Ascending aorta (tissue), 2 donors: ENCODE data around the gene SORCS3. TPM values are rescaled to one million over a fixed set of nuclear protein-coding genes. Genes with fewer than 3 reads are reported as not detected.

Experiments used
- DNase-seq, 2 donors: peaks; one replicate each; pipeline ENCODE4 v3.0.0-alpha.2; 2019; ENCODE audit warnings: low spot score in 2 of 2
- H3K27ac ChIP-seq, 2 donors: fragments of 200-600 bp; sonication (generic); one replicate each; pipeline ENCODE4 v1.5.1; 2016 to 2017; ENCODE audit warnings: mild to moderate bottlenecking in 1 of 2
- H3K27me3 ChIP-seq: fragments of 200-600 bp; sonication (generic); one replicate; pipeline ENCODE4 v1.5.1; 2017
- H3K36me3 ChIP-seq, 2 donors: fragments of 200-600 bp; sonication (generic); one replicate each; pipeline ENCODE4 v1.5.1; 2016
- H3K4me1 ChIP-seq, 2 donors: fragments of 200-600 bp; sonication (generic); one replicate each; pipeline ENCODE4 v1.5.1; 2016 to 2017; ENCODE audit warnings: mild to moderate bottlenecking in 1 of 2
- H3K4me3 ChIP-seq, 2 donors: fragments of 200-600 bp; sonication (generic); one replicate each; pipeline ENCODE4 v1.5.1; 2016 to 2017; ENCODE audit warnings: mild to moderate bottlenecking in 1 of 2
- H3K9me3 ChIP-seq, 2 donors: fragments of 200-600 bp; sonication (generic); one replicate each; pipeline ENCODE4 v1.5.1; 2016
- intact Hi-C: fragments of 100-400 bp; cut with DNase I; formaldehyde crosslinking; loops from one replicate; pipeline ENCODE4 v1.15.1; 2023
- total RNA-seq: library from RNA; depleted of rRNA; stranded (reverse); fragments of >200 nt; gene quantifications from one replicate; pipeline ENCODE4 v1.1.0, GENCODE V29; 2016
- TF ChIP-seq, protein P1 (sequence below), 3 experiments: fragments of 200-600 bp in 2 of 3; fragments of 450-650 bp in 1 of 3; sonication (generic) in 2 of 3; IDR thresholded peaks; one replicate each; pipeline ENCODE4 v1.5.1; 2016 to 2019; ENCODE audit warnings: antibody characterized with exemption in 3 of 3, mild to moderate bottlenecking in 1 of 3, moderate library complexity in 1 of 3

Gene SORCS3
- total RNA-seq, 1 donor from 2014 or later, result not detected

DNA sequence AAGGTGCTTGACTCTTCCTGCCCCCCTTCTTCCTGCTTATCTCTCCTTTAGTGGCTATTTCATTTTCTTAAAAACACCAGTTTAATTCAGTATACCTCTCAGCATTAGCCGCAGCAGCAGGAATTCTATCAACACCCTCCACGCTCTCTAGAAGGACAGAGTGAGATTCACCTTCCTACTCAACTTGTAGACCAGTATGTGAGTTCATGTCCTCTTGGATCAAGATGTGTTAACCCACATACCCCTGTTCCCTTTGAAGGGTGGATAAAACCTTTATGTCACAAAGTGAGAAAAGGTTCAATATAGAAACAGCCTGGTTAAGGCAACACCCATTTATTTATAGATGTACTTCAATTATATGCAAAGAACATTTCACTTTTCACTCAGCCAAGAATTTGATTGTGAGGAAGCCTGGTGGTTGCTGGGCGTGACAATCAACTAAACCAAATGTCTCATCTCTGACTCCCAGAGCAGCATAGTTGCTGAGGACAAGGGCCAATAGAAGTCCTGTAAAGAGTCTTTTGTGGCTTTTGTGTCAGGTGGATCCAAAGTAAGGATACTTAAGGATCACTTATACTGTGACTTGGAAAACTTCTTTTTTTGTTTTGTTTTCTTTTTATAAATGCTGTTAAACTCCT, 617.1 kb downstream of the SORCS3 start:
- H3K27ac ChIP-seq, result no peak overlapping the region
- H3K36me3 ChIP-seq, result no peaks in the 10 kb centered on the region
- H3K27me3 ChIP-seq, result no peaks in the 10 kb centered on the region
- TF ChIP-seq, protein P1, sequence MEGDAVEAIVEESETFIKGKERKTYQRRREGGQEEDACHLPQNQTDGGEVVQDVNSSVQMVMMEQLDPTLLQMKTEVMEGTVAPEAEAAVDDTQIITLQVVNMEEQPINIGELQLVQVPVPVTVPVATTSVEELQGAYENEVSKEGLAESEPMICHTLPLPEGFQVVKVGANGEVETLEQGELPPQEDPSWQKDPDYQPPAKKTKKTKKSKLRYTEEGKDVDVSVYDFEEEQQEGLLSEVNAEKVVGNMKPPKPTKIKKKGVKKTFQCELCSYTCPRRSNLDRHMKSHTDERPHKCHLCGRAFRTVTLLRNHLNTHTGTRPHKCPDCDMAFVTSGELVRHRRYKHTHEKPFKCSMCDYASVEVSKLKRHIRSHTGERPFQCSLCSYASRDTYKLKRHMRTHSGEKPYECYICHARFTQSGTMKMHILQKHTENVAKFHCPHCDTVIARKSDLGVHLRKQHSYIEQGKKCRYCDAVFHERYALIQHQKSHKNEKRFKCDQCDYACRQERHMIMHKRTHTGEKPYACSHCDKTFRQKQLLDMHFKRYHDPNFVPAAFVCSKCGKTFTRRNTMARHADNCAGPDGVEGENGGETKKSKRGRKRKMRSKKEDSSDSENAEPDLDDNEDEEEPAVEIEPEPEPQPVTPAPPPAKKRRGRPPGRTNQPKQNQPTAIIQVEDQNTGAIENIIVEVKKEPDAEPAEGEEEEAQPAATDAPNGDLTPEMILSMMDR (IDR thresholded peaks at IDR 0.05), result no peak
- no peak for DNase-seq
- H3K4me1 ChIP-seq, result no peaks in the 10 kb centered on the region
- intact Hi-C loops, result no loop called here
- no peak overlapping the region for H3K4me3 ChIP-seq
- no peaks in the 10 kb centered on the region for H3K9me3 ChIP-seq

DNA sequence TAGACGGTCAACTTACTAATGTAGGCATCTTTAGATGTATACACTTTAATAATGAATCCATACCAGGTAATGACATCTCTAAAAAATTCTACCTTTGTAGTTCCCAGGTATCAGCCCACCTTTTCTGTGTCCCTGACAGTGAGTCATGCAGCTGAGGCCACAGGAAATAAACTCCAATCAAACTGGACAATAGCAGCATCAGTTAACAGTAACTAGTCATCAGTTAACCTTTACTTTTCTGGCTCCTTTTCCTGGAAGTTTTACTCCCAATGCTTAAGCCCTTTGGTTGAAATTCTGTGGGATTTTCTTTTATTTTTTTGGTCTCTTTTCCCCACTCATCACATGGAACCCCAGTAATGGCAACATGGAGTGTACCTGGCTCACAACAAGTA, 617.6 kb downstream of the SORCS3 start:
- no peak for DNase-seq

DNA sequence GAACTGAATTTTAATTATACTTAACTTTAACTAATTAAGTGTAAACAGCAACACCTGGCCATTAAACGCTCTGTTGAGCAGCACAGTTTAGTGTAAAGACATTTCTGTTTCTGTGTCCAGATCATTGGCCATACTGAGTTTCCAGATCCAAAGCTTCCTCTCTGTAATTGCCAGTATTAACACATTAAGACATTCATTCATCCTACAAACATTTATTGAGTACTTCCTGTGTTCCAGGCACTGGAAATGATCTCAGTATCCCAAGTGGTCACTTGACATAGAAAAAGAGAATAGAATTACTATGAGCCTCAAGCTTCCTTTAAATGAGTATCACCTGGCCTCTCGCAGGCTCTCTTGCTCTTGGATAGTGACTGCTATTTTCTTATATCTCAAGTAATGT, 618.1 kb downstream of the SORCS3 start:
- no peak overlapping the region for H3K27ac ChIP-seq
- H3K27me3 ChIP-seq, result no peaks in the 10 kb centered on the region
- no peaks in the 10 kb centered on the region for H3K4me1 ChIP-seq
- TF ChIP-seq, protein P1 (IDR thresholded peaks at IDR 0.05), result no peak
- intact Hi-C loops, result no loop called here
- DNase-seq, result no peak
- no peaks in the 10 kb centered on the region for H3K9me3 ChIP-seq
- no peak overlapping the region for H3K4me3 ChIP-seq
- no peaks in the 10 kb centered on the region for H3K36me3 ChIP-seq

More for the DNA sequence above, 617.6 kb downstream of the SORCS3 start:
- no peaks in the 10 kb centered on the region for H3K9me3 ChIP-seq
- intact Hi-C loops, result no loop called here
- no peak overlapping the region for H3K27ac ChIP-seq
- H3K4me3 ChIP-seq, result no peak overlapping the region
- TF ChIP-seq, protein P1 (IDR thresholded peaks at IDR 0.05), result no peak
- H3K27me3 ChIP-seq, result no peaks in the 10 kb centered on the region
- no peaks in the 10 kb centered on the region for H3K4me1 ChIP-seq
- H3K36me3 ChIP-seq, result no peaks in the 10 kb centered on the region

DNA sequence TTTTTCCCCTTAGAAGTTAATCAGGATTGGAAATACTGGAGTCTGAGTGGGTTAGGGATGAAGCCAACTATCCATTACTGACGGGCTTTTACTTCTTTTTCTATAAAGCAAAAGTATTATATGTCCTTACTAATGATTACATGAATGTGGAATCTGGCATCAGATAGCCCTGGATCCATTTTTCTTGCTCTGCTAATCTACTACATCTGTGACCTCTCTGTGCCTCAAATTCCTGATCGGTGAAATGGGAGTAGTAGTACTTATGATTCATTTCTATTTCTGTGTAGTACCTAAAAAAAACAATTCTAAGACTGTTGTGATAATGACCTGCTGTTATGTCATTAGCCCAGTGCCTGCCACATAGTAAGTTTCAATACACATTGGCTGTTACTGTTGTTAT, 621.6 kb downstream of the SORCS3 start:
- TF ChIP-seq, protein P1 (IDR thresholded peaks at IDR 0.05), result no peak
- H3K27ac ChIP-seq, result no peak overlapping the region
- H3K4me3 ChIP-seq, result no peak overlapping the region
- H3K4me1 ChIP-seq, result no peaks in the 10 kb centered on the region
- H3K9me3 ChIP-seq, result no peaks in the 10 kb centered on the region
- intact Hi-C loops, result no loop called here
- no peaks in the 10 kb centered on the region for H3K27me3 ChIP-seq
- no peaks in the 10 kb centered on the region for H3K36me3 ChIP-seq
- DNase-seq, result no peak

DNA sequence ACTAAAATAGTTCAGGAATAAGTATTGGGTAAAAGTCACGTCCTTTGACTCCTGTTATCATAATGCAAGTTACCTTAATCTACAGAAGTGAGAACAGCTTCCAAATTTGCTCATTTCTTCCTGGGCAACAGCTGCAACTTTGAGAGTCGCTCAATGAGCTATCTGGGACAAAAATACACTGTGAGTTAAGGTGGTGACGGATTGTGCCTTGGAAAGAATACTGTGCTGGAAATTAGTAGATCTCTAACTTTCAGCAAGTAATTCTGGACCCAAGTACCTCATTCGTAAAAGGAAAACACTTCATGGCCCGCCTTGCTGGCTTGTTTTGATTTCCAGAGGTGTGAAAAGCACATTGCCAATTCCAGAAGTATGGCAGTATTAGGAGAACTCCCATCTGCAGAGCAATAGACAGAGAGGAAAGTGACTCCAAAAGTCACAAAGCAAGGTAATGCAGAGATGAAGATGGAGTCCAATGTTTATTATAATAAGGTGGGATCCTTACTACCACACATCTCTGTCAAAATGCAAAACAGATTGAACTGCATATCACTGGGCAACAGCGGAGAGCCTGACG, 626.0 kb downstream of the SORCS3 start:
- DNase-seq, result no peak
- Histone ChIP-seq H3K4me1 (no peaks in the 10 kb centered on the region), H3K9me3 (no peaks in the 10 kb centered on the region), H3K27me3 (no peaks in the 10 kb centered on the region), H3K27ac (no peak overlapping the region), H3K36me3 (no peaks in the 10 kb centered on the region), H3K4me3 (no peak overlapping the region)
- TF ChIP-seq, protein P1 (IDR thresholded peaks at IDR 0.05), result no peak
- intact Hi-C loops, result no loop called here
